Measurements from ENCODE around the gene PRTFDC1.

- TF ChIP-seq CTCF (IDR thresholded peaks at IDR 0.05) = no peak
- TF ChIP-seq POLR2AphosphoS5 (IDR thresholded peaks at IDR 0.05) = no peak
- TF ChIP-seq POLR2A (IDR thresholded peaks at IDR 0.05) = no peak
Measured at GRCh38 chr10:24841530-24841929, 110.9 kb downstream of the PRTFDC1 start.
